GM23338 (cell line): ENCODE measurements around the gene PGC. TPM values are rescaled to one million over a fixed set of nuclear protein-coding genes. Genes with fewer than 3 reads are reported as not detected.

Source experiments
- ATAC-seq: fragments of 200-7000 bp; cut with Tn5 transposase; 3 replicates; pipeline ENCODE4 v1.9.1; 2020
- DNase-seq: peaks from one replicate; pipeline ENCODE4 v3.0.0-alpha.2; 2015; ENCODE audit warnings: low spot score
- H2AFZ ChIP-seq: fragments of 200-600 bp; sonication (generic); 2 replicates; pipeline ENCODE4 v1.8.0; 2016; ENCODE audit warnings: antibody characterized with exemption, mild to moderate bottlenecking, moderate library complexity
- H3F3A ChIP-seq: fragments of 200-600 bp; sonication (generic); replicated peaks from 2 replicates; pipeline ENCODE4 v1.8.0; 2017; ENCODE audit warnings: antibody characterized with exemption, mixed run types, low read depth
- H3K27ac ChIP-seq: fragments of 200-600 bp; sonication (generic); 2 replicates; pipeline ENCODE4 v1.6.1; 2016; ENCODE audit warnings: low read depth
- H3K27me3 ChIP-seq: fragments of 200-600 bp; sonication (generic); 2 replicates; pipeline ENCODE4 v1.8.0; 2016; ENCODE audit warnings: mild to moderate bottlenecking, mixed run types, moderate library complexity; ENCODE audit not compliant: insufficient read depth
- H3K36me3 ChIP-seq: fragments of 200-600 bp; sonication (generic); 2 replicates; pipeline ENCODE4 v1.8.0; 2016; ENCODE audit warnings: mild to moderate bottlenecking; ENCODE audit not compliant: insufficient read depth
- H3K4me1 ChIP-seq: fragments of 200-600 bp; sonication (generic); 2 replicates; pipeline ENCODE4 v1.8.0; 2016; ENCODE audit warnings: mild to moderate bottlenecking, moderate library complexity; ENCODE audit not compliant: insufficient read depth
- H3K4me2 ChIP-seq: fragments of 200-600 bp; sonication (generic); 2 replicates; pipeline ENCODE4 v1.7.1; 2017; ENCODE audit warnings: mixed run types
- H3K4me3 ChIP-seq: fragments of 200-600 bp; sonication (generic); 2 replicates; pipeline ENCODE4 v1.6.1; 2016; ENCODE audit warnings: mixed run types
- H3K79me2 ChIP-seq: fragments of 200-600 bp; sonication (generic); replicated peaks from 2 replicates; pipeline ENCODE4 v1.8.0; 2017; ENCODE audit warnings: mild to moderate bottlenecking; ENCODE audit not compliant: insufficient read depth
- H3K9me2 ChIP-seq: fragments of 200-600 bp; sonication (generic); 2 replicates; pipeline ENCODE4 v1.8.0; 2017; ENCODE audit not compliant: insufficient read depth
- H4K20me1 ChIP-seq: fragments of 200-600 bp; sonication (generic); replicated peaks from 2 replicates; pipeline ENCODE4 v1.8.0; 2017; ENCODE audit warnings: mild to moderate bottlenecking; ENCODE audit not compliant: insufficient read depth
- H3K27ac Mint-ChIP-seq: 2 replicates; pipeline ENCODE4 v1.8.0; 2020; ENCODE audit warnings: inconsistent platforms, mild to moderate bottlenecking, moderate library complexity, mixed read lengths
- H3K27me3 Mint-ChIP-seq: 3 replicates; pipeline ENCODE4 v1.8.0; 2022; ENCODE audit warnings: low read depth, mild to moderate bottlenecking, moderate library complexity, mixed read lengths, inconsistent platforms; ENCODE audit not compliant: insufficient read depth, poor library complexity
- H3K36me3 Mint-ChIP-seq: 3 replicates; pipeline ENCODE4 v1.8.0; 2021; ENCODE audit warnings: low read depth, mild to moderate bottlenecking, inconsistent platforms, moderate library complexity, mixed read lengths
- H3K4me1 Mint-ChIP-seq: 3 replicates; pipeline ENCODE4 v1.8.0; 2020; ENCODE audit warnings: mild to moderate bottlenecking, inconsistent platforms, mixed read lengths
- H3K4me3 Mint-ChIP-seq: 3 replicates; pipeline ENCODE4 v1.8.0; 2021; ENCODE audit warnings: moderate library complexity, mild to moderate bottlenecking, inconsistent platforms, mixed read lengths
- H3K9me3 Mint-ChIP-seq: 3 replicates; pipeline ENCODE4 v1.8.0; 2020; ENCODE audit warnings: moderate library complexity, mild to moderate bottlenecking, inconsistent platforms, mixed read lengths
- EZH2phosphoT487 ChIP-seq: fragments of 200-600 bp; sonication (generic); IDR thresholded peaks from one replicate; pipeline ENCODE4 v1.8.1; 2018; ENCODE audit warnings: antibody characterized with exemption; ENCODE audit not compliant: unreplicated experiment
- JUNB ChIP-seq: IDR thresholded peaks from one replicate; pipeline ENCODE4 v1.6.1; 2016; ENCODE audit warnings: antibody characterized with exemption; ENCODE audit not compliant: unreplicated experiment
- ZNF114 ChIP-seq: fragments of 250-450 bp; sonication (Bioruptor Pico); IDR thresholded peaks from 2 replicates; pipeline ENCODE4 v1.5.0; 2020; ENCODE audit warnings: mild to moderate bottlenecking, moderate library complexity
- ZNF331 ChIP-seq: fragments of 250-450 bp; sonication (Bioruptor Pico); IDR thresholded peaks from 2 replicates; pipeline ENCODE4 v1.5.0; 2020; ENCODE audit warnings: low read depth, mild to moderate bottlenecking, moderate library complexity
- polyA plus RNA-seq: library from polyadenylated mRNA; unstranded; fragments of >200 nt; fragmentation: Nextera tagmentation; extraction: Ambion mirVana; gene quantifications from 2 replicates; pipeline ENCODE4 v1.2.1, GENCODE V29; 2016
- total RNA-seq: library from RNA; depleted of rRNA; stranded (reverse); fragments of >200 nt; shearing (Covaris generic); gene quantifications from 2 replicates; pipeline ENCODE4 v1.2.3, GENCODE V29; 2014
- TF ChIP-seq, protein P1 (sequence below), 2 experiments: fragments of 200-600 bp in 1 of 2; sonication (generic) in 1 of 2; conservative IDR thresholded peaks; 2 replicates each; pipeline versions ENCODE4 v1.5.1 to v1.6.1; 2016 to 2017; ENCODE audit warnings: antibody characterized with exemption in 2 of 2, low read depth in 2 of 2, mild to moderate bottlenecking in 2 of 2, moderate library complexity in 1 of 2
- TF ChIP-seq, protein P2 (sequence below): IDR thresholded peaks from 2 replicates; pipeline ENCODE4 v1.6.1; 2016; ENCODE audit warnings: antibody characterized with exemption
- TF ChIP-seq, protein P3 (sequence below): fragments of 250-450 bp; sonication (Bioruptor Pico); IDR thresholded peaks from 2 replicates; pipeline ENCODE4 v1.5.0; 2020; ENCODE audit warnings: mild to moderate bottlenecking, moderate library complexity

Gene PGC
- total and polyA plus RNA-seq, 2 experiments from 2014 or later, result not detected

- no peaks in the 10 kb centered on the region for H3K36me3 ChIP-seq
- H2AFZ ChIP-seq, result no peak overlapping the region
- H3K27ac ChIP-seq, result no peak overlapping the region
- no peaks in the 10 kb centered on the region for H3K4me1 ChIP-seq
- H3K4me3 Mint-ChIP-seq, result no peak overlapping the region
- no peak overlapping the region for H3K27ac Mint-ChIP-seq
- H3K9me3 Mint-ChIP-seq, result no peaks in the 10 kb centered on the region
- no peak overlapping the region for H3K4me3 ChIP-seq
- no peaks in the 10 kb centered on the region for H3K9me2 ChIP-seq
- no peaks in the 10 kb centered on the region for H4K20me1 ChIP-seq
- H3F3A ChIP-seq, result 0 out of 2 replicates have a peak, but pooled peaks cover 3% of the 10 kb centered on the region
- ATAC-seq (no peak), DNase-seq (no peak)
- no peaks in the 10 kb centered on the region for H3K36me3 Mint-ChIP-seq
- H3K4me1 Mint-ChIP-seq, result no peaks in the 10 kb centered on the region; the same call in 2 of the 3 replicates
- no peaks in the 10 kb centered on the region for H3K27me3 ChIP-seq
- H3K79me2 ChIP-seq, result no peaks in the 10 kb centered on the region
- peaks cover 4% of the 10 kb centered on the region for H3K27me3 Mint-ChIP-seq
- TF ChIP-seq, protein P1, sequence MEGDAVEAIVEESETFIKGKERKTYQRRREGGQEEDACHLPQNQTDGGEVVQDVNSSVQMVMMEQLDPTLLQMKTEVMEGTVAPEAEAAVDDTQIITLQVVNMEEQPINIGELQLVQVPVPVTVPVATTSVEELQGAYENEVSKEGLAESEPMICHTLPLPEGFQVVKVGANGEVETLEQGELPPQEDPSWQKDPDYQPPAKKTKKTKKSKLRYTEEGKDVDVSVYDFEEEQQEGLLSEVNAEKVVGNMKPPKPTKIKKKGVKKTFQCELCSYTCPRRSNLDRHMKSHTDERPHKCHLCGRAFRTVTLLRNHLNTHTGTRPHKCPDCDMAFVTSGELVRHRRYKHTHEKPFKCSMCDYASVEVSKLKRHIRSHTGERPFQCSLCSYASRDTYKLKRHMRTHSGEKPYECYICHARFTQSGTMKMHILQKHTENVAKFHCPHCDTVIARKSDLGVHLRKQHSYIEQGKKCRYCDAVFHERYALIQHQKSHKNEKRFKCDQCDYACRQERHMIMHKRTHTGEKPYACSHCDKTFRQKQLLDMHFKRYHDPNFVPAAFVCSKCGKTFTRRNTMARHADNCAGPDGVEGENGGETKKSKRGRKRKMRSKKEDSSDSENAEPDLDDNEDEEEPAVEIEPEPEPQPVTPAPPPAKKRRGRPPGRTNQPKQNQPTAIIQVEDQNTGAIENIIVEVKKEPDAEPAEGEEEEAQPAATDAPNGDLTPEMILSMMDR (conservative IDR thresholded peaks at IDR 0.05; ENCODE audit: low read depth in 2 of 2), result no peak
- no peak for TF ChIP-seq JUNB
- H3K4me2 ChIP-seq, result no peak overlapping the region
Measured at GRCh38 chr6:41694815-41695526, 52.2 kb downstream of the PGC start.

GRCh38 chr6:41693281-41694240, 53.6 kb downstream of the PGC start:
- no peak overlapping the region for H3K27ac Mint-ChIP-seq
- TF ChIP-seq, protein P1 (conservative IDR thresholded peaks at IDR 0.05; ENCODE audit: low read depth in 2 of 2), result no peak
- TF ChIP-seq ZNF331 (no peak), ZNF114 (CRISPR knock-in tag) (no peak), EZH2phosphoT487 (no peak)
- TF ChIP-seq, protein P2, sequence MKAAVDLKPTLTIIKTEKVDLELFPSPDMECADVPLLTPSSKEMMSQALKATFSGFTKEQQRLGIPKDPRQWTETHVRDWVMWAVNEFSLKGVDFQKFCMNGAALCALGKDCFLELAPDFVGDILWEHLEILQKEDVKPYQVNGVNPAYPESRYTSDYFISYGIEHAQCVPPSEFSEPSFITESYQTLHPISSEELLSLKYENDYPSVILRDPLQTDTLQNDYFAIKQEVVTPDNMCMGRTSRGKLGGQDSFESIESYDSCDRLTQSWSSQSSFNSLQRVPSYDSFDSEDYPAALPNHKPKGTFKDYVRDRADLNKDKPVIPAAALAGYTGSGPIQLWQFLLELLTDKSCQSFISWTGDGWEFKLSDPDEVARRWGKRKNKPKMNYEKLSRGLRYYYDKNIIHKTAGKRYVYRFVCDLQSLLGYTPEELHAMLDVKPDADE, result no peak
- TF ChIP-seq, protein P3, sequence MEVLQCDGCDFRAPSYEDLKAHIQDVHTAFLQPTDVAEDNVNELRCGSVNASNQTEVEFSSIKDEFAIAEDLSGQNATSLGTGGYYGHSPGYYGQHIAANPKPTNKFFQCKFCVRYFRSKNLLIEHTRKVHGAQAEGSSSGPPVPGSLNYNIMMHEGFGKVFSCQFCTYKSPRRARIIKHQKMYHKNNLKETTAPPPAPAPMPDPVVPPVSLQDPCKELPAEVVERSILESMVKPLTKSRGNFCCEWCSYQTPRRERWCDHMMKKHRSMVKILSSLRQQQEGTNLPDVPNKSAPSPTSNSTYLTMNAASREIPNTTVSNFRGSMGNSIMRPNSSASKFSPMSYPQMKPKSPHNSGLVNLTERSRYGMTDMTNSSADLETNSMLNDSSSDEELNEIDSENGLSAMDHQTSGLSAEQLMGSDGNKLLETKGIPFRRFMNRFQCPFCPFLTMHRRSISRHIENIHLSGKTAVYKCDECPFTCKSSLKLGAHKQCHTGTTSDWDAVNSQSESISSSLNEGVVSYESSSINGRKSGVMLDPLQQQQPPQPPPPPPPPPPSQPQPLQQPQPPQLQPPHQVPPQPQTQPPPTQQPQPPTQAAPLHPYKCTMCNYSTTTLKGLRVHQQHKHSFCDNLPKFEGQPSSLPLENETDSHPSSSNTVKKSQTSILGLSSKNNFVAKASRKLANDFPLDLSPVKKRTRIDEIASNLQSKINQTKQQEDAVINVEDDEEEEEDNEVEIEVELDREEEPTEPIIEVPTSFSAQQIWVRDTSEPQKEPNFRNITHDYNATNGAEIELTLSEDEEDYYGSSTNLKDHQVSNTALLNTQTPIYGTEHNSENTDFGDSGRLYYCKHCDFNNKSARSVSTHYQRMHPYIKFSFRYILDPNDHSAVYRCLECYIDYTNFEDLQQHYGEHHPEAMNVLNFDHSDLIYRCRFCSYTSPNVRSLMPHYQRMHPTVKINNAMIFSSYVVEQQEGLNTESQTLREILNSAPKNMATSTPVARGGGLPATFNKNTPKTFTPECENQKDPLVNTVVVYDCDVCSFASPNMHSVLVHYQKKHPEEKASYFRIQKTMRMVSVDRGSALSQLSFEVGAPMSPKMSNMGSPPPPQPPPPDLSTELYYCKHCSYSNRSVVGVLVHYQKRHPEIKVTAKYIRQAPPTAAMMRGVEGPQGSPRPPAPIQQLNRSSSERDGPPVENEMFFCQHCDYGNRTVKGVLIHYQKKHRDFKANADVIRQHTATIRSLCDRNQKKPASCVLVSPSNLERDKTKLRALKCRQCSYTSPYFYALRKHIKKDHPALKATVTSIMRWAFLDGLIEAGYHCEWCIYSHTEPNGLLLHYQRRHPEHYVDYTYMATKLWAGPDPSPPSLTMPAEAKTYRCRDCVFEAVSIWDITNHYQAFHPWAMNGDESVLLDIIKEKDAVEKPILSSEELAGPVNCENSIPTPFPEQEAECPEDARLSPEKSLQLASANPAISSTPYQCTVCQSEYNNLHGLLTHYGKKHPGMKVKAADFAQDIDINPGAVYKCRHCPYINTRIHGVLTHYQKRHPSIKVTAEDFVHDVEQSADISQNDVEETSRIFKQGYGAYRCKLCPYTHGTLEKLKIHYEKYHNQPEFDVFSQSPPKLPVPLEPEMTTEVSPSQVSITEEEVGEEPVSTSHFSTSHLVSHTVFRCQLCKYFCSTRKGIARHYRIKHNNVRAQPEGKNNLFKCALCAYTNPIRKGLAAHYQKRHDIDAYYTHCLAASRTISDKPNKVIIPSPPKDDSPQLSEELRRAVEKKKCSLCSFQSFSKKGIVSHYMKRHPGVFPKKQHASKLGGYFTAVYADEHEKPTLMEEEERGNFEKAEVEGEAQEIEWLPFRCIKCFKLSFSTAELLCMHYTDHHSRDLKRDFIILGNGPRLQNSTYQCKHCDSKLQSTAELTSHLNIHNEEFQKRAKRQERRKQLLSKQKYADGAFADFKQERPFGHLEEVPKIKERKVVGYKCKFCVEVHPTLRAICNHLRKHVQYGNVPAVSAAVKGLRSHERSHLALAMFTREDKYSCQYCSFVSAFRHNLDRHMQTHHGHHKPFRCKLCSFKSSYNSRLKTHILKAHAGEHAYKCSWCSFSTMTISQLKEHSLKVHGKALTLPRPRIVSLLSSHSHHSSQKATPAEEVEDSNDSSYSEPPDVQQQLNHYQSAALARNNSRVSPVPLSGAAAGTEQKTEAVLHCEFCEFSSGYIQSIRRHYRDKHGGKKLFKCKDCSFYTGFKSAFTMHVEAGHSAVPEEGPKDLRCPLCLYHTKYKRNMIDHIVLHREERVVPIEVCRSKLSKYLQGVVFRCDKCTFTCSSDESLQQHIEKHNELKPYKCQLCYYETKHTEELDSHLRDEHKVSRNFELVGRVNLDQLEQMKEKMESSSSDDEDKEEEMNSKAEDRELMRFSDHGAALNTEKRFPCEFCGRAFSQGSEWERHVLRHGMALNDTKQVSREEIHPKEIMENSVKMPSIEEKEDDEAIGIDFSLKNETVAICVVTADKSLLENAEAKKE, result no peak

More at GRCh38 chr6:41693281-41694240, 53.6 kb downstream of the PGC start:
- H3K4me2 ChIP-seq, result no peak overlapping the region
- no peaks in the 10 kb centered on the region for H3K9me2 ChIP-seq
- Mint-ChIP-seq H3K36me3 (no peaks in the 10 kb centered on the region), H3K27me3 (peaks cover 9% of the 10 kb centered on the region), H3K4me3 (no peak overlapping the region), H3K4me1 (no peaks in the 10 kb centered on the region; the same call in 2 of the 3 replicates), H3K9me3 (no peaks in the 10 kb centered on the region)
- H3F3A ChIP-seq, result no peaks in the 10 kb centered on the region
- H4K20me1 ChIP-seq, result no peaks in the 10 kb centered on the region
- H2AFZ ChIP-seq, result no peak overlapping the region
- no peaks in the 10 kb centered on the region for H3K4me1 ChIP-seq
- no peak; the same call in 2 of the 3 replicates for ATAC-seq
- H3K4me3 ChIP-seq, result no peak overlapping the region
- H3K27ac ChIP-seq, result no peak overlapping the region
- no peaks in the 10 kb centered on the region for H3K27me3 ChIP-seq
- DNase-seq, result no peak
- H3K36me3 ChIP-seq, result no peaks in the 10 kb centered on the region
- no peaks in the 10 kb centered on the region for H3K79me2 ChIP-seq
